ENCODE results near the gene PTOV1.

PTOV1 gene

DNA sequence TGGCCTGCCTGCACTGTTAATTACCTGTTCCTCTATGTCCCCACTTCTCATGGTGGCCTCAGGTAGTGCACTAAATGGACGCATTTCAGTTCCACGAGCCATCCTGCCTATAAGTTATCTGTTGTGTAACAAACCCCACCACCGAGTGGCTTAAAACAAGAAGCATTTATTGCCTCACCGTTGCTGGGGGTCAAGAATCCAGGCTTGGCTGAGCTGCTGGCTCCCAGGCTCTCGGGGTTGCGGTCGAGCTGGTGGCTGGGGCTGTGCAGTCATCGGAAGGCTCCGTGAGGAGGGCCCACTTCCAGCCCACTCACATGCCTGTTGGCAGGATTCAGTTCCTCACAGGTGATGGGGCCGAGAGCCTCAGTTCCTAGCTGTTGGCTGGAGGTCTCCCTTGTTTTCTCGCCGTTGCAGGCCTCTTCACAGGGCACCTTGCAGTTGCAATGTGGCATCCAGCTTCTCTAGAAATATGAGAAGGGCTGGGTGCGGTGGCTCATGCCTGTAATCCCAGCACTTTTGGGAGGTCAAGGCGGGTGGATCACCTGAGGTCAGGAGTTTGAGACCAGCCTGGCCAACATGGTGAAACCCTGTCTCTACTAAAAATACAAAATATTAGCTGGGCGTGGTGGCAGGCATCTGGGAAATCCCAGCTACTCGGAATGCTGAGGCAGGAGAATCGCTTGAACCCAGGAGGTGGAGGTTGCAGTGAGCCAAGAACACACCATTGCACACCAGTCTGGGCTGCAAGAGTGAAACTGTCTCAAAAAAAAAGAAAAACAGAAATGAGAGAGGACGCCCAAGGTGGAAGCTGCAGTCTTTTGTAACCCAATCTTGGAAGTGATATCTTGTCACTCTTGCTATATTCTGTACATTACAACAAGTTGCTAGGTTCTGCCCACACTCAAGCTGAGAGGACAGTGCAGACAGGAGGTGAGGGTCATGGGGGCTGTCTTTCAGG lies 6.5 kb upstream of the PTOV1 start:
- DNase-seq (ENCODE audit: low spot score): peak; percentile 38

- DNase-seq (ENCODE audit: low spot score): no peak
Observed at GRCh38 chr19:49845414-49845813, 5.5 kb upstream of the PTOV1 start.

DNA sequence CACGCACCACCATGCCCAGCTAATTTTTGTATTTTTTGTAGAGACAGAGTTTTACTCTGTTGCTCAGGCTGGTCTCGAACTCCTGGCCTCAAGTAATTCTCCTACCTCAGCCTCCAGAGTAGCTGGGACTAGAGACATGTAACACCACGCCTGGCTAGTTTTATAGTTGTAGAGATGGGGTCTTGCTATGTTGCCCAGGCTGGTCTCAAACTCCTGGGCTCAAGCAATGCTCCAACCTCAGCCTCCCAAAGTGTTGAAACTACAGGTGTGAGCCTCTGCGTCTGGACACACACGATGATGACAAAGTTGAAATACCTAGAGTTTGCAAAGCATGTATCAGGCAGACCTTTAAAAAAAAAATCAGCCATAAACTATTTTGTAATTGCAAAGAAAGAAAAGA lies 4.6 kb upstream of the PTOV1 start:
- DNase-seq (ENCODE audit: low spot score): no peak

DNA sequence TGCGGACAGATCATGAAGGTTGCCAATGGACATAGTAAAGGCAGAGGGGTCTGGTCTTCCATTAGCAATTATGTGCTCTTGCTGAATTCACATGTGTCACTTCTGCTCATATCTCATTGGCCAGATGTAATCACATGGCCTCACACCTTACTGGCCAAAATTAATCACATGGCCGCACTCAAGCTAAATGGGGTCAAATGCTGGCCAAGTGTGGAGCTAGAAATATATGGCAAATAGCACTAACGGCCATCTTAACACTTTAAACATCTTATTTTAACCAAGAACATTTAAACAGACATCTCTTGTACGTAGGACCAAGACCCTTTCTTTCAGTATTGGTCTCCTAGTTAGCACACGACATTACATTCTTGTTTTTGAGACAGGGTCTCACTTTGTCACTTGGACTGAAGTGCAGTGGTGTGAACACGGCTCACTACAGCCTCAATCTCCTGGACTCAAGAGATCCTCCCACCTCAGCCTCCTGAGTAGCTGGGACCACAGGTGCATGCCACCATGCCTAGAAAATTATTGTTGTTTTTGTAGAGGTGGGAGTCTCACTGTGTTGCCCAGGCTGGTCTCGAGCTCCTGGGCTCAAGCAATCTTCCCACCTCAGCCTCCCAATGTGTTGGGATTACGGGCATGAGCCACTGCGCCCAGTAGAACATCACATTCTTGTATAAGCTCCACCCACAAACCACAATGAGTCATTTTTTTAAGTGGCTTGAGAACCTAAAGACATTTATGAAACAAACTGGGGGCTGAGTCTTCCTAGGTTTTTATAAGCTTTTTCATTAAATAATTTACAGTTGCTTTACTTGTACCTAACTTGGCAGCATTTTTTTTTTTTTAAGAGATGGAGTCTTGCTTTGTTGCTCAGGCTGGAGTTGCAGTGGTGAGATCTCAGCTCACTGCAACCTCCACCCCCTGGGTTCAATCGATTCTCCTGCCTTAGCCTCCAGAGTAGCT lies 2.9 kb upstream of the PTOV1 start:
- DNase-seq (ENCODE audit: low spot score): no peak

GRCh38 chr19:49848938-49849337 lies 2.0 kb upstream of the PTOV1 start:
- DNase-seq (ENCODE audit: low spot score): no peak

DNA sequence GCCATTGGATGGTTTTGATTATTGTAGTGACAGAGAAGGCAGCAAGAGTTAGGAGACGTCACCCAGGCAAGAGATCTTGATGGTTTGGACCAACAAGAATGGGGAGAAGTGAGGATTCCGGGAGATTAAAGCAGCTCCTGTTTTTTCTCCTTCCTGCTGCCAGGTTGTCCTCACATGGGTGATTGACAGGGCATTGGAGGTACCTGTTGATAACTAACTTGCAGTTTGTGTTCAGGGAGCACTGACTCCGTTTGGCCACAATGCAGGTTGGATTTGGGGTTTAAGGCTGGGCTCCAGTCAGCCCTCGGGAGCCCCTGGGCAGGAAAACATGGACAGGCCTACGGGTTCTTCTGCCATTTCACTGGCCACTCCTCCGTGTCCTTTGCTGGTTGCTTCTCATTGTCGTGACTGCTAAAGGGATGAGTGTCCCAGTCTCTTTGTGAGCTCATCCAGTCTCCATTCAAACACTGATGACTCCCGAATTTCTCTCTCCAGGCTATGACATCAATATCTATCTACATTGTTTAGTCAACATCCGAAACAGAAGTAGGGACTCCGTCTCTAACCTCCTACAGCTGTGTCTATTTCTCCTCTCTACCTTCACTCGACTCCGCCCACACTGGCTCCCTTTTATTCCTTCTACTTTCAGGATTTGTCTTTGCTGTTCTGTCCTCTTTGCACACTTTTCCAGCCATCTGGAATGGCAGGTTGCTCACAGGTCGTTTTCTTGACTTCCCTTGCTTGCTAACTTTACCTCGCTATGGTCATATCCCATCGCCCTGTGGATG lies 1.3 kb upstream of the PTOV1 start:
- DNase-seq (ENCODE audit: low spot score): no peak

DNA sequence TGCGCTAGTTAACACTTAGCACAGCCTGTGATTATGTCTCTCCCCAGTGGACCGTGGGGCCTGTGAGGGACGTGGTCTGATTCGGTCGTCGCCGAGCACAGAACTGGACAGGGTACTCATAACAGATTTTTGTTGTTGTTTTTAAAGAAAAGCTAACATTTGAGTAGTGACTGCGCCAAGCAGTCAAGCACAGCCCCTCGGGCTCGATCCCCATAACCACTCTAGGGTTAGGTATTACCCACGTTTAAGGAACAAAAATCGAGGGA lies 805 bp upstream of the PTOV1 start:
- no peak for DNase-seq (ENCODE audit: low spot score)

GRCh38 chr19:49851456-49852259 lies 699 bp downstream of the PTOV1 start:
- DNase-seq (ENCODE audit: low spot score): no peak

DNA sequence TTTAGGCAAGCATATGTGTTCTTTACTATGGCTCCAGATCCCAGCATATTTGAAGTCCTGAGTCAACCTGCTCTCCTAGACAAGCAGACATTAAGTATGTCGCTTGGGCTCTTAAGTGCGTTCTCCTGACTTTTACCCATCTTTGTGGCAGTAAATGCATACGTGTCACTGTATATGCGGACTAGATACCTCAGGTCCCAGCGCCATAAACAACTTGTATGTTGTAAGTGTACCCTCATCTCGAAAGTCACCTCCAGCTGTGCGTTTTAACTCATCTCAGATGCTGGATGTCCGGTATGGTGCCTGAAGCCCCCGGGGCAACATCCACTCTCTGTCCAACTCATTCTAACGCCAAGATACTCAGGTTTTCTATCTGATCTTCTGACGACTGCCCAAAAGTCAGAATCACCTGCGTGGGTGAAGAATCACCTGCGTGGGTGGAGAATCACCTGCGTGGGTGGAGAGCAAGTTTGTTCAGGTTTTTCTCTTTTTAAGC lies 1.7 kb downstream of the PTOV1 start:
- no peak for DNase-seq (ENCODE audit: low spot score)

DNA sequence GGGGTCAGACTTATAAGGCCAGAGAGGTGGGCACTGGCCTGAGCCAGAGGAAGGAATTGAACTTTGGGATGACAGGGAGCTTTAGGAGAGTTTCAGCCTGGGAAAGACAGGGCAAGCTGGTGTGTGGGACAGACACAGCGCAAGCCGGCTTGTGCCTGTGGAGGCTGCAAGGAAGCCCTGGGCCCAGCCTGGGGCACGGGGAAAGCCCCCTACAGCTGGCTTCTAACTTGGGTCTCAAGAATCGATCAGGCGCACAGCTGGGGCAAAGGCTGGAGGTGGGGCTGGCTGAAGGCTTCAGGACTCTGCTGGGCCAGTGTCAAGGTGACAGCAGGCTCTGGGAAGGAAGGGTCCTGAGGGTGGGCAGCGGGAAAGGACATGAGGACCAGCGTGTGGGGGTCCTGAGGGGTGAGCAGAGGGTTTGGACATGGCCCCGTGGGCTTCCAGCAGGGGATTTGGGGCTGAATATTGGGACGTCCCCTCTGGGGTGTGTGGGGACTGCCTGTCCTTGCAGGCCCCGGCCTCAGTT lies 3.0 kb downstream of the PTOV1 start:
- DNase-seq (ENCODE audit: low spot score): no peak

- DNase-seq (ENCODE audit: low spot score): no peak
Observed at GRCh38 chr19:49854378-49855263, 3.7 kb downstream of the PTOV1 start.

GRCh38 chr19:49855277-49855675 lies 4.3 kb downstream of the PTOV1 start:
- DNase-seq (ENCODE audit: low spot score): no peak

DNA sequence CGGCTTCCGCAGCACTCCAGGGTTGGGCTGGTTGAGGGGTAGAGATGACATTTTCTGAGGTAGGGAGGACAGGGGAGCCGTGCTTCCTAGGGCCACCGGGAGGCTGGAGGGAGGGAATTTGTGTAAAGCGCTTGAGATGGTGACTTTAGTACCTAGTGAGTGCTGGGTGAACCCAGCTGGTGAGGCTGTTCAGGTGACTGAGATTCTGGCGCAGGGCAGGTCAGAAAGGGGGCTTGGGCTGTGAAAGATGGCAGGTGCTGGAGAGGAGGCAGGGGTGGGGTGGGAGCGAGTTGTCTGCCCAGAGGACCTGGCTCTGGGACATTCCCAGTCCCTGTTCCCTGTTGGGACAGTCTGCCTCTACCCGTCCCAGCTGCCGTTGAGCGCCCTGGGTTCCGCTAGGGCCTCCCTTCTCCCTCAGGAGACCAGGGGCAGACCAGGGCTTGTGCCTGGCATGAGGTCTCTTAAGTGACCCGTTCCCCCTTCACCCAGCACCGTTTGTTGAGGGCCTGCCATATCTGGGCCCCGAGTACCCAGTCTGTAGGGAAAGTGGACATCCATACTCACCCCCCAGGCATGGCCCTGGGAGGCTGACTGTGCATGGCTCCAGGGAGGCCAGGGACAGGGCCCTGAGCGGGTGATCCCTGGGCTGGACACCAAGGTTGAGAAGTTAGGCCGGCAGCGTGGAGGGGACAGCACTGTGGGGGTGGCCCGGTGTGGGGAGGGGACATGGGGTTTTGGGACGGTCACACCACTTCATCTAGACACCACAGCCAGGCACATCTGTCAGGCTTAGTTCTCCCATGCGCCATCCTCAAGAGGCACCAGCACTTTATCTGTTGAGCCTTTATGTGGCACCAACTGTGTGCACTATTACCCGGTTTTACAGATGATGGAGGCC lies 5.0 kb downstream of the PTOV1 start:
- DNase-seq (ENCODE audit: low spot score): no peak

DNA sequence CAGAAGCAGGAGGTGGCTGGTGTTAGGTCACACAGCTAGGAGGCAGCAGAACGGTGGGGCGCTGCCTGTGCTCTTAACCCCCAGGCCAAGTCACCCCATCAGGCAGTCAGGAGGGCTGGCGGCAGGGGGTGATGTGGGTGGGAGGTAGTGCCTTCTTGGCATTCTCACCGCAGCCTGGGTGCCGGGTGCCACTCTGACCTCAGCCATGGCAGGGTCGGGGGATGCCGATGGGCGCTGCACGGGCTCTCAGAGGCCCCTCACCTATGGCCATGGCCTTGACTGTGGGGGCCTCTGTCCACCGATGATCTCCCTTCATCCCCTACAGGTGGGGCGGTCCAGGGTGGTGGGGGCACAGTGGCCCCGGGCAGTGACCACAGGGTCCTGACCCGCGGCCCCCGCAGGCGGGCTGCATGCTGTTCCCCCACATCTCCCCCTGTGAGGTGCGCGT lies 5.6 kb downstream of the PTOV1 start:
- no peak for DNase-seq (ENCODE audit: low spot score)

GRCh38 chr19:49857061-49857837 lies 6.3 kb downstream of the PTOV1 start:
- no peak for DNase-seq (ENCODE audit: low spot score)

DNA sequence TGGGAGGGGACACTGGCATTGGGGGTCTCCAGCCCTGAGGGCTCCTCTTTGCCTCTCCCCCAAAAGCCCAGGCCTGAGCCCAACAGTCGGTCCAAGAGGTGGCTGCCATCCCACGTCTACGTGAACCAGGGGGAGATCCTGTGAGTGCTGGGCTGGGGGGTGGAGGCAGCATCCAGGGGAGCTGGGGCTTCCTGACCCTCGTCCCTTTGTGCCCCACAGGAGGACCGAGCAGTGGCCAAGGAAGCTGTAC lies 6.8 kb downstream of the PTOV1 start:
- no peak for DNase-seq (ENCODE audit: low spot score)

DNA sequence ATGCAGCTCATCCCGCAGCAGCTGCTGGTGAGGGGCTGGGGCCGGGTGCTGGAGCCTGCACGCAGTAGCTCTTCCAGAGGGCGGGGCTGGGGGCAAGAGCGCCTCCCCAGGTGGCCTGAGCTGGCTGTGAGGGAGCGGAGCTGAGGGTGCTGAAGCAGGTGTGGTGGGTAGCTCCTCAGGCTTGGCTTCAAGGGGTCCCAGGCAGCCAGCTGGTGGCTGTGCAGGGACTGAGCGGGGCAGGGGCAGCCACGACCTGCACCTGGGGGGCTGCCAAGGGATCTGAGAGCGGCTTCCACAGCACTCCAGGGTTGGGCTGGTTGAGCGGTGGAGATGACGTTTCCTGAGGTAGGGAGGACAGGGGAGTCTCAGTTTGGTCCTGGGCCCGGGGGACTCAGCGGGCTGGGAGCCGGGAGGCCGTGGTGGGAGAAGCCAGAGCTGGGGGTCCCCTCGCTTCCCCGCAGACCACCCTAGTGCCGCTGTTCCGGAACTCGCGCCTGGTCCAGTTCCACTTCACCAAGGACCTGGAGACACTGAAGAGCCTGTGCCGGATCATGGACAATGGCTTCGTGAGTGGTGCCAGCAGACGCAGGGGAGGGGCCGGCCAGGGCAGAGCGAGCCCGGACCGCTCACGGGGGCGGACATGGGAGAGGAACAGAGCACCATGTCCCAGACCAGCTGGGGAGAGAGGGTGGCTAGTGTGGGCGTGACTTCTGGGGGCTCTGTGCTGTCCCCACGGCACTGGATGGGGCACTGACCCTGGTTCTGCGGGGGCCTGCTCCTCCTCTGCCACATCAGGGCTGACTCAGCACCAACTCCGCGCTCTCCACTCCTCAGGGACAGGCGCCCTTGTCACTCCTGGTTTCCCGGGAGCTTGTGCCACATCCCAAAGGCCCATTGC lies 7.4 kb downstream of the PTOV1 start:
- no peak for DNase-seq (ENCODE audit: low spot score)
